GM18870 (cell line): ENCODE results near the gene DDX28.
"Not testable (repeated sequence)": the region's sequence is repeated elsewhere in the genome, so short reads cannot be mapped to it uniquely, and the experiment has no call there.

Experiments
- ATAC-seq: cut with Tn5 transposase; IDR thresholded peaks from one replicate; pipeline ENCODE4 v1.9.1; 2021; ENCODE audit warnings: moderate library complexity; ENCODE audit not compliant: unreplicated experiment

The DDX28 gene

DNA sequence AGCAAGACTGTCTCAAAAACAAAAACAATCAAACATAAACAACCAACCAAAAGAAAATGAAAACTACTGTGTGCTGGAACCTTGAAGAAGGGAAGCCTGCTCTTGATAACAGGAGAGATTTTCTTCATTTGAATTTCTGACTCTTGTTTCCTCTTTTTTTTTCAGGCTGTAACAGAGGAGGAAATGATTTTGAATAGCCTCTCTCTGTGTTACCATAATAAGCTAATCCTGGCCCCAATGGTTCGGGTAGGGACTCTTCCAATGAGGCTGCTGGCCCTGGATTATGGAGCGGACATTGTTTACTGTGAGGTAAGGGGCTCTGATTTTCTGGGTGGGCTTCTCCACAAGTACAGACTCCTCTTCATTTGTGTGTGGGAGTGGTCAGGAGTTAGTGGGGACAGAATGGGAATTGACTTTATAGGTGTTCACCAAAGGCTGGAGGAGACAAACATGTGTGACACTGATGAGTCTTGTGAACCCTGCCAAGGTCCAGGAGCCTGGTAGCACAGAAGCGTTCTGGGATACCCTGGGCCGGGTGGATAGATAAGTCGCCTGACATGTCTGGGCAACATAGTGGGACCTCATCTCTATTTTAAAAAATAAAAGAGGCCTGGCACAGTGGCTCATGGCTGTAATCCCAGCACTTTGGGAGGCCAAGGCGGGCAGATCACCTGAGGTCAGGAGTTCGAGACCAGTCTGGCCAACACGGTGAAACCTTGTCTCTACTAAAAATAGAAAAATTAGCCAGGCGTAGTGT, 15.0 kb upstream of the DDX28 start:
- no peak for ATAC-seq

DNA sequence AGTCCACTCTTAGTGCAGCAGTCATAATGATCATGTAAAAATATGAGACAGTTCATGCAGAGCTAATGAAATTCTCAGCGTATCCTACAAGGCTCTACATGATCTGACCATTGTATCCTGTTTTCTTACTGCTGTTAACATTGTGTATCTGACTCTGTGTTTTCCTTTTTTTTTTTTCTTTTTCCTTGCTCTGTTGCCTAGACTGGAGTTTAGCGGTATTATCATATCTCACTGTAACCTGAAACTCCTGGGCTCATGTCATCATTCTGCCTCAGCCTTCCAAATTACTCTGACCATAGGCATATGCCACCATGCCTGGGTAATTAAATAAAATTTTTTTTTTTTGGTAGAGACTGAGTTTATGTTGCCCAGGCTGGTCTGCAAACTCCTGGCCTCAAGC, 12.2 kb upstream of the DDX28 start:
- no peak for ATAC-seq

DNA sequence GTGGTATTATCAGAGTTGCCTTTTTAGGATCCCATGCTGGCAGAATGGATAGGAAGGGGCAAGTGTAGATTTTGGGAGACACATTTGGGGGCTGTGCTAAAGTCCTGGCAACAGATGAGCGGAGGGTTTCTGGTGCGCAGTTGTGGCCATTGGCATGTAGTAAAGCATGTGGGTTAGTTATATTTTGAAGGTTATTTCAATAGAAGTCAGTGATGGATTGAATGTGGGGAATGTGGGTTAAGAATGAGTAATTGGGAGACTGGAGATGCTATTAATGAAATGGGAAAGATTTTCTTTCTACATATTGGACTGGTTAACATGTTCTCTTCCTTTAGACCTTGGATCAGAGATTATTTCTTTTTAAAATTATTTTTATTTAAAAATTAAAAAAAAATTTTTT, 10.1 kb upstream of the DDX28 start:
- ATAC-seq = no peak

DNA sequence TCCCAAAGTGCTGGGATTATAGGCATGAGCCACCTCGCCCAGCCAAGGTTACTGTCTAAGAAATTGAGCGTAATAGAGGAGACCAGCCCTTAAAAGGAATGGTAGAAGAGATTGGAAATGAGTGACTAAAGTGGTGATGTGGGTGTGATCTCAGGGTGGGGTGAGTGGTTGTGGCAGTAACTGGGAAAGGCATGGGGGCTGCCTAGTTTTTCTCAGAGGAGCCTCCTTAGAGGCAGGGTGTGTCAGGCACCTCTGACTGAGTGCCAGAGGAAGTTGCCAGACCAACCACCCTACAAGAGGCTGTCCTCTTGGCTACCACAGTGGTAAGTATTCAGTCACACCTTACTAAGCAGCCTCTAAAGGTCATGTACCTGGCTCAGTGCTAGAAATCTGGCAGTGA, 8.9 kb upstream of the DDX28 start:
- no peak for ATAC-seq

DNA sequence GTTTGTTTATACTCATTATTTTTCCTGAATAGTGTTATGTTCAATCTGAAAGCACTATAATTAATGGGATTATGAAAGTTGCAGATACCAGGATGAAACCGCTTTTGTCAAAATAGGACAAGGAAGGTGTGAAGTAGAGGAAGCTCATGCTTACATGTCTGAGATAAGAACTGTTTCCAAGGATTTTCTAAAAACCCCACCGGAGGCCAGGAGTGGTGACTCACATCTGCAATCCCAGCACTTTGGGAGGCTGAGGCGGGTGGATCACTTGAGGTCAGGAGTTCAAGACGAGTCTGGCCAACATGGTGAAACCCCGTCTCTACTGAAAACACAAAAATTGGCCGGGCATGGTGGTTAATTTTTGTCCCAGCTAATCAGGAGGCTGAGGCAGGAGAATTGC, 7.1 kb upstream of the DDX28 start:
- not testable (repeated sequence) for ATAC-seq

DNA sequence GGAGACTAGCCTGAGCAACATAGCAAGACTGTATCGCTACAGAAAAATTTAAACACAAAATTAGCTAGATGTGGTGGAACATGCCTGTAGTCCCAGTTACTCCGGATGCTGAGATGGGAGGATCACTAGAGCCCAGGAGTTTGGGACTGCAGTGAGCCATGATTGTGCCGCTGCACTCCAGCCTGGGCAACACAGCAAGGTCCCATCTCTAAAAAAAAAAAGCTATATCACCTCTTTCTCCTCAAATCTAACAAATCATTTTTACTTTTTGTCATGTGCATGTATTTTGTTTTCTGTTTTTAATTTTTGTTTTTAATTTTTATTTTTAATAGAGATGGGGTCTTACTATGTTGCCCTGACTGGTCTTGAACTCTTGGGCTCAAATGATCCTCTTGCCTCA, 6.0 kb upstream of the DDX28 start:
- ATAC-seq = no peak

DNA sequence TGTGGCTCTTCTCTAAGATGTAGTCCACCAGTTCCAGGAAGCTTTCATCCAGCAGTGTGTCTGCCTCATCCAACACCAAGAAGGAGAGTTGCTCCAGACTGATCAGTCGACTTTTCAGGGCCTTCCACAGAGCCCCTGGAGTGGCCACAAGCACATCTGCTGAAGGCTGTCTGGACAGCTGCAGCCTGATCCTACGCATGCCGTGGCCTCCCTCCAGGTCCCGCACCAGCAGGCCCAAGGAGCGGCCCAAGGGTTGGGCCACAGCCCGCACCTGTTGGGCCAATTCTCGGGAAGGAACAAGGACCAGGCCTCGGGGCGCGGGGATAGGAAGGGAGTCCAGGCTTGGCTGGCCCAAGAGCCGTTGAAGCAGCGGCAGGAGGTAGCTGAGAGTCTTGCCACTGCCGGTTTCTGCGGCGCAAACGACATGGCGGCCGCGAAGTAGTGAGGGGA, 729 bp downstream of the DDX28 start:
- no peak for ATAC-seq

DNA sequence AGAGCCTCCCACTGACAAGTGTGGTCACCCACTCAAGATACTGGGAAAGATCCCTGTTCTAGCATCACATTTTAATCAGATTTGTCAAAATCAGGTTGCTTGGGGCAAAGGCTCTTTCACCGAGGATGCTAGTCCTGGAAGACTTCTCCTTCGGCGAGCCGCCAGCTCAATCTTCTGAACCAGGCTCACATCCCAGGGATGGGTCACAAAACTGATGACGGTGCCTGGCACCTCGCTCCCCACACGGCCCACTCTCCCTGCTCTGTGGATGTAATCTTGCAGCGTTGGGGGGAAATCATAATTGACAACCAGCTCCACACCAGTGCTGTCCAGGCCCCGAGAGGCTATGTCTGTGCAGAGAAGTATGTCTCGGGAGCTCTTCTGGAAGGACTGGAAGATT, 1.5 kb downstream of the DDX28 start:
- ATAC-seq = no peak

DNA sequence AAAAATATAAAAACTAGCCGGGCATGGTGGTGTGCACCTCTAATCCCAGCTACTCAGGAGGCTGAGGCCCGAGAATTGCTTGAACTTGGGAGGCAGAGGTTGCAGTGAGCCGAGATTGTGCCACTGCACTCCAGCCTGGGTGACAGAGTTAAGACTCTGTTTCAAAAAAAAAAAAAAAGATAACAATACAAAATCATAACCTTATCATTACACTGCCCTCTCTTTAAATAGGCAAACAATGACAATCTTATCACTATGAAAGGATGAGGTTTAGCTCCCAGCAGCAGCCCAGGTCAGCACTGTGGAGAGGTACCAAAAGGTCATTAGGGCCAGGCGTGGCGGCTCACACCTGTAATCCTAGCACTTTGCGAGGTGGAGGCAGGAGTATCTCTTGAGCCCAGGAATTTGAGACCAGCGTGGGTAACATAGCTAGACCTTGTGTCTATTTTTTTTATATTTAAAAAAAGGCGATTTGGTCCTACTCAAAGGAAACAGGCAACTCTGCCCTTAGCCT, 3.8 kb downstream of the DDX28 start:
- ATAC-seq = no peak

DNA sequence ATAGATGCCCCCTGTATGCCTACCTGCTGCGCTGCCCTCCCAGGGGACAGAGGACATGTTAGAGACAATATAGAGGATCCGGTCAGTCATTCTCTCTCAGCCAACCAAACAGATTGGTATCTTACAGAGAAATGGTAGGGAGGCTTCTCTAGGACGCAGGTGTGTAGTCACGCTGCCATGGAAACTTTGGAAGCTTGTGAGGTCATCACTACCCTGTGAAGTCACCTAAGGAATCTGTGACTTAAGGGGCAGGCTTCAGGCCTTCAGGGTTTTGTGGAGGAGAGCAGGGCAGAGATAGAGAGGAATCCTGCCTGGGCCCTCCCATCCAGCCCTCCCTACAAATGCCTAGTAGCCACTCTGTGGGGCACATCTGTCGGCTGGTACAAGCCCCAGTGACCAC, 7.4 kb downstream of the DDX28 start, which contains the start of gene DPEP2NB:
Gene DPEP2NB (minus strand): TSS at position 231 of the 400 bp plus-strand sequence. CDS start 141 bp downstream, at position 90.
- no peak for ATAC-seq

DNA sequence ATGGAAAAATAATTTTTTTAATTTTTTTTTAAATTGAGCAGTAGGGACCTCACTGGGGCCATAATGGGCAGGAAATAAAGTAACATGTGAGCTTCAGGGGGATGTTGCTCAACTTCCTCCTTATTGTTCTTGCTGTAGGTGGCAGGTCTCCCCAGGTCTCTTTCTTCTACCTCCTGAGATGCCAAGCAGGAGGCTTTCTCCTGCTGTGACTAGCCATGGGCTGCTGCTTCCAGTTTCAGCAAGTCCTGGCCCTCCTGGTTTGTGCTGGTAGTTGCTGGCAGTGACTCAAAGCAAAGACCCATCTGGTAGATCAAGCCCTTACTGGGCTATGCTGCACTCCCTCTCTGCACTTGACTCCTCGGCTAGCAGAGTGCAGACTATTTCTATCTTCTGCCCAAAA, 9.6 kb downstream of the DDX28 start:
- ATAC-seq = no peak

DNA sequence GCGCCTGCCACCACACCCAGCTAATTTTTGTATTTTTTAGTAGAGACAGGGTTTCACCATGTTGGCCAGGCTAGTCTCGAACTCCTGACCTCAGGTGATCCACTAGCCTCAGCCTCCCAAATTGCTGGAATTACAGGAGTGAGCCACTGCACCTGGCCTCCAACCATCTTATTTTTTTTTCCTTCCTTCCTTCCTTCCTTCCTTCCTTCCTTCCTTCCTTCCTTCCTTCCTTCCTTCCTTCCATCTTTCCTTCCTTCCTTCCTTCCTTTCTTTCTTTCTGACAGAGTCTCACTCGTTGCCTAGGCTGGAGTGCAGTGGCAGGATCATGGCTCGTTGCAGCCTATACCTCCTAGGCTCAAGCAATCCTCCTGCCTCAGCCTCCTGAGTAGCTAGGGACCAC, 13.2 kb downstream of the DDX28 start:
- ATAC-seq = not testable (repeated sequence)

DNA sequence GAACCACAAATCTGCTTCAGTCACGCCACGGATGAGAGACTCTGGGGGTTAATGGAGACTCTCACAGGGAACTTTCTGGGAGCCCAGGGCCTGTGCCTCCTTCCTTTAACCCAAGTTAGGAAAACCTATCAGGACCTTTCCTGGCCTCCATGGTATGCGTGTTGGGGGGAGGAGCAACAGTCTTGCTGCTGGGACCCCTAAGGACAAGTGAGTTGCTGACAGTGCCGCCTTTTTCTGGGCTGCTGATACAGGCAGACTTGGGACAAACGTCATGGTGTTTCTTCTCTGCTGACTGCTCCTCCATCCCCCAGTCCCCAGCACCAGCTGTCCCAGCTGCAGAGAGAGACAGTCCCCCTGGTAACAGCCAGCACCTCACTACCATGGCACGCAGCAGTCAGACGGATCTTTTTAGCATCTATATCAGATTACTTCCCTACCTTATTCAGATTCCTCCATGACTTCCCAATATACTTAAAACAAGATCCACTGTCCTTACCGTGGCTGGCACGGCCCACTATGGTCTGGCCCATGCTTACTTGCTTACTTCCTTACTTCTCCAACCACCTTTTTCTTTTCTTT, 13.8 kb downstream of the DDX28 start:
- no peak for ATAC-seq

DNA sequence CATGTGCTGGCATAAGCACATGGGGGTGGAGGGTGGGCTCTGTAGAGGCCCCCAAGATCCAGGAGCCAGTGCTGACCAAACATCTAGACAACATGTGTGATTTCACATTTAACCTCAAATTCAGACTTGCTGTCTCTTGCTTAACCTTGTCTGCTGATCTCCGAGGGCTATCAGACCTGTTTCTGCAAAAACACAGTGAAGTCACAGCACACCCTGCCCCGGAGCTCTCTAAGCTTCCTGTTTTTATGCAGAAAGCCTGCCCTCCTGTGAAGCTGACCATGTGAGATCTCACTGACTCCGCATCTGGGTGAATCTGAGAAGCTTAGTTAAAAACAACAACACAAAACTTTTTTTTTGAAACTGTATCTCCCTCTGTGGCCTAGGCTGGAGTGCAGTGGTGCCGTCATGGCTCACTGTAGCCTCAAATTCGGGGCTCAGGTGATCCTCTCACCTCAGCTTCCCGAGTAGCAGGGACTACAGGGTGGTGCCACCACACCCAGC, 17.2 kb downstream of the DDX28 start:
- ATAC-seq = no peak

DNA sequence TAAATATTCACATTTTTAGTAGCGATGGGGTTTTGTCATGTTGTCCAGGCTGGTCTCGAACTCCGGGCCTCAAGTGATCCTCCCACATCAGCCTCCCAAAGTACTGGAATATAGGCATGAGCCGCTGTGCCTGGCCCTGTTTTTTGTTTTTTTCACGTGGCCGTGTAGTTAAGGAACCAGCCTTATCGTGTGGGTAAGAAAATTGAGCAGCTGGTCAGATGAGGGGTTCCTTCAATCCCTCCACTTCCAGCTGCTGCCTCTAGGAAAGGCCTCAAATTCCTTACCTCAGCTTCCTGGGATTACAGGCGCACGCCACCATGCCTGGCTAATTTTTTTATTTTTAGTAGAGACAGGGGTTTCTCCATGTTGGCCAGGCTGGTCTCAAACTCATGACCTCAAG, 17.8 kb downstream of the DDX28 start:
- no peak for ATAC-seq

DNA sequence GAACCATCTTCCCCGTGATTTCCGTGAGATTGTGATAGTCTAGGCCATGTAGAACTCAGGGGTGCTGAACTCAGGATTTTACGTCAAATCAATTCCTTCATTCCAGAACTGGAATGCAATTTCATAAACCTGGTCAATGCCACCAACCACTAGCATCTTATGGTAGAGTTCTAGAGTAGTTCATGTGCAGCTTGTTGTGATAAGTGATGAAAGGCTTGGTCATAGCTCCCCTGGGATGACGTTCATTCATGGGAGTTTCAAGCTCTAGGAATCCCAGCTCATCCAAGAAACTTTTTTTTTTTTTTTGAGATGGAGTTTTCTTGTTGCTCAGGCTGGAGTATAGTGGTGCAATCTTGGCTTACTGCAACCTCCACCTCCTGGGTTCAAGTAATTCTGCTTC, 20.0 kb downstream of the DDX28 start:
- ATAC-seq = no peak

DNA sequence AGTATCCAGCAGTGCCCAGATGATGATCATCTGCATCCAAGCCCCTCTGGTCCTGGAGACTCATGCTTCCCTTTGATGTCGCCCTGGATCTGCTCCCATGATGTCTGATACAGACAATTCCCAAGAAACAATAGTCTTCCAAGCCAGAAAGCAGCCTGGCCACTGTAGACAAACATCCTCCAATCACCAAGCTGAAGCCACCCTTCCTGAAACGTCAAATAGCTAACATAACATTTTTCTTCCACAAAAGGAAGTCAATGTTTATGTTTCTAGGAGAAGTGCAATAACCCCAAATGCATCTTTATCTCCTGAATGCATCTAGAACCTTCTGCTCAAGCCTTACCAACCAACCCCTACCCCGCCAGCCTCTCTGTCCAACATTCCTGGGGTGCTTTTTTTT, 22.6 kb downstream of the DDX28 start:
- no peak for ATAC-seq

DNA sequence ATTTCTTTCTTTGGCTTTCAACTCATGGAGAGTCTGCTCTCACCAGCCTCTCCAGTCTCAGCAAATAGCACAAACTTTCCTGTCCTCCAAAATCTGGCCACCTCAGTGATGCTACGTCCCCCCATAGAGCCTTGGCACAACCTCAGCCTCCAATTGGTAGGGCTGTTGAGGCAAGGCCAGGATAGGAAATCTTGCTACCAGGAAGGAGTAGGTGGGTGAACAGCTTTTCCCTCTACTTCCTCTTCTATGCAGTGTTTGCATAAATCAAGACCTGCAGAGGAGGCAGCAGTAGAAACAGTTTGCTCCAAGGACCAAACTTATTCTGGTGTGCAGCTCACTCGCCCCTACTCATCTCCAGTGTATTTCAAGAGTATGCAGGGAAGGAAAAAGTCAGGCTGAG, 23.0 kb downstream of the DDX28 start:
- ATAC-seq = no peak

DNA sequence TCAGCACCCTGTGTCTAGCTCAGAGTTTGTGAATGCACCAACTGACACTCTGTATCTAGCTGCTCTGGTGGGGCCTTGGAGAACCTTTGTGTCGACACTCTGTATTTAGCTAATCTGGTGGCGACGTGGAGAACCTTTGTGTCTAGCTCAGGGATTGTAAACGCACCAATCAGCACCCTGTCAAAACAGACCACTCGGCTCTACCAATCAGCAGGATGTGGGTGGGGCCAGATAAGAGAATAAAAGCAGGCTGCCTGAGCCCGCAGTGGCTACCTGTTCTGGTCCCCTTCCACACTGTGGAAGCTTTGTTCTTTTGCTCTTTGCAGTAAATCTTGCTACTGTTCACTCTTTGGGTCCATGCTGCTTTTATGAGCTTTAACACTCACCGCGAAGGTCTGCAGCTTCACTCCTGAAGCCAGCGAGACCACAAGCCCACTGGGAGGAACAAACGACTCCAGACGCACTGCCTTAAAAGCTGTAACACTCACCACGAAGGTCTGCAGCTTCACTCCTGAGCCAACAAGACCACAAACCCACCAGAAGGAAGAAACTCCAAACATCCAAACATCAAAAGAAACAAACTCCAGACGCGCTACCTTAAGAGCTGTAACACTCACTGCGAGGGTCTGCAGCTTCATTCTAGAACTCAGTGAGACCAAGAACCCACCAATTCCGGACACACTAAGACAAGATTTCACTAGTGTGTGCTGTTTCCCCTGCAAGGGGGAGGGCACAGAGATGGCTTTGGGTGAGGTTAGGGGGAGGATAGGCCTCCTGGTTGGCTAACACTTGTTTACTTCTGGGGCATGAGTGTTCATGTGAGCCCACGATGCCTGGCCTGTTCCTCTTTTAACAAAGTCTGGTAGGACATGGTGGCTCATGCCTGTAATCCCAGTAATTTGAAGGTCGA, 24.0 kb downstream of the DDX28 start, which contains the start of gene DPEP2:
Gene DPEP2 (minus strand): TSS at position 706 of the 910 bp plus-strand sequence. CDS start 6,272 bp downstream, outside the sequence.
- not testable (repeated sequence) for ATAC-seq

DNA sequence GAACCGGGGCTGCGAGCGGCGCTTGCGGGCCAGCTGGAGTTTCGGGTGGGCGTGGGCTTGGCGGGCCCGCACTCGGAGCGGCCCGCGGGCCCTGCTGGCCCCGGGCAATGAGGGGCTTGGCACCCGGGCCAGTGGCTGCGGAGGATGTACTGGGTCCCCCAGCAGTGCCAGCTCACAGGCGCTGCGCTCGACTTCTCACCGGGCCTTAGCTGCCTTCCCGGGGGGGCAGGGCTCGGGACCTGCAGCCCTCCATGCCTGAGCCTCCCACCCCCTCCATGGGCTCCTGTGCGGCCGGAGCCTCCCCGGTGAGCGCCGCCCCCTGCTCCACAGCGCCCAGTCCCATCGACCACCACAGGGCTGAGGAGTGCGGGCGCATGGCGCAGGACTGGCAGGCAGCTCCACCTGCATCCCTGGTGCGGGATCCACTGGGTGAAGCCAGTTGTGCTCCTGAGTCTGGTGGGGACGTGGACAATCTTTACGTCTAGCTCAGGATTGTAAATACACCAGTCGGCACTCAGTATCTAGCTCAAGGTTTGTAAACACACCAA, 24.7 kb downstream of the DDX28 start:
- not testable (repeated sequence) for ATAC-seq

DNA sequence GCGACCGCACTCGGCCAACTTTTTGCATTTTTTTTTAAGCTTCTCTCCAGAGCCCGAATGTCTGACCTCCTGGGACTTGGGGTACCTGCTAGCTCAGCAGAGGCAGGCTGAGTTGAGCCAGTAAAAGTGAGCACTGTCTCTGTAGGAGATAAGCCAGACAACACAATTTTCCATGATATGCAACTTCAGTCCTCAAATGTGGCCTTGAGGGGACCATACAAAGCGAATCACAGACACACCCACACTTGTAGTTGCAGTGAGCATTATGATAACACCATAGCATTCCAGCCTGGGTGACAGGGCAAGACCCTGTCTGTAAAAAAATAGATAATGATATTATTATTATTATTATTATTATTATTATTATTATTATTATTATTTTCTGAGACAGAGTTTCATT, 26.4 kb downstream of the DDX28 start:
- ATAC-seq = no peak
